Suprapubic skin (tissue), 4 donors: Measurements from ENCODE around the gene PRRT4. TPM values are rescaled to one million over a fixed set of nuclear protein-coding genes. Genes with fewer than 3 reads are reported as not detected.

Source experiments
- DNase-seq, 2 donors: peaks; one replicate each; pipeline ENCODE4 v3.0.0-alpha.2; 2019; ENCODE audit warnings: low spot score in 2 of 2
- H3K27ac ChIP-seq: fragments of 200-600 bp; sonication (generic); one replicate; pipeline ENCODE4 v1.5.1; 2019
- H3K27me3 ChIP-seq: fragments of 200-600 bp; sonication (generic); one replicate; pipeline ENCODE4 v1.5.1; 2019
- H3K36me3 ChIP-seq: fragments of 200-600 bp; sonication (generic); one replicate; pipeline ENCODE4 v1.5.1; 2019
- H3K4me1 ChIP-seq: fragments of 200-600 bp; sonication (generic); one replicate; pipeline ENCODE4 v1.5.1; 2019
- H3K4me3 ChIP-seq: fragments of 200-600 bp; sonication (generic); one replicate; pipeline ENCODE4 v1.5.1; 2019; ENCODE audit warnings: mild to moderate bottlenecking
- H3K9me3 ChIP-seq: fragments of 200-600 bp; sonication (generic); one replicate; pipeline ENCODE4 v1.5.1; 2019
- EP300 ChIP-seq: sonication (generic); formaldehyde crosslinking; IDR thresholded peaks from one replicate; pipeline ENCODE4 v1.6.1; 2017; ENCODE audit warnings: antibody characterized with exemption
- POLR2A ChIP-seq, 2 donors: fragments of 450-650 bp; IDR thresholded peaks; one replicate each; pipeline ENCODE4 v1.6.1; 2017; ENCODE audit warnings: antibody characterized with exemption in 2 of 2, mild to moderate bottlenecking in 2 of 2, moderate library complexity in 2 of 2
- POLR2AphosphoS5 ChIP-seq, 3 donors: sonication (generic); formaldehyde crosslinking; IDR thresholded peaks; one replicate each; pipeline ENCODE4 v1.6.1; 2017; ENCODE audit warnings: antibody characterized with exemption in 3 of 3
- WGBS: methylation state at CpG from one replicate; pipeline ENCODE4 v1.1.5; 2018; 5-methylcytosine and 5-hydroxymethylcytosine counted together
- total RNA-seq, 4 donors: library from RNA; depleted of rRNA; stranded (reverse); fragments of >200 nt; gene quantifications; one replicate each; pipeline ENCODE4 v1.1.0, GENCODE V29; 2016
- TF ChIP-seq, protein P1 (sequence below), 2 donors: fragments of 200-600 bp in 1 of 2; fragments of 450-650 bp in 1 of 2; sonication (generic) in 1 of 2; IDR thresholded peaks; one replicate each; pipeline ENCODE4 v1.5.1; 2016 to 2019; ENCODE audit warnings: antibody characterized with exemption in 2 of 2, mild to moderate bottlenecking in 1 of 2, moderate library complexity in 1 of 2

PRRT4 gene
- 10 to 100 TPM in 1 of 4 donors, 1 to 10 TPM in 3; 1.4 to 13.0 (median 6.4) TPM for total RNA-seq

DNA sequence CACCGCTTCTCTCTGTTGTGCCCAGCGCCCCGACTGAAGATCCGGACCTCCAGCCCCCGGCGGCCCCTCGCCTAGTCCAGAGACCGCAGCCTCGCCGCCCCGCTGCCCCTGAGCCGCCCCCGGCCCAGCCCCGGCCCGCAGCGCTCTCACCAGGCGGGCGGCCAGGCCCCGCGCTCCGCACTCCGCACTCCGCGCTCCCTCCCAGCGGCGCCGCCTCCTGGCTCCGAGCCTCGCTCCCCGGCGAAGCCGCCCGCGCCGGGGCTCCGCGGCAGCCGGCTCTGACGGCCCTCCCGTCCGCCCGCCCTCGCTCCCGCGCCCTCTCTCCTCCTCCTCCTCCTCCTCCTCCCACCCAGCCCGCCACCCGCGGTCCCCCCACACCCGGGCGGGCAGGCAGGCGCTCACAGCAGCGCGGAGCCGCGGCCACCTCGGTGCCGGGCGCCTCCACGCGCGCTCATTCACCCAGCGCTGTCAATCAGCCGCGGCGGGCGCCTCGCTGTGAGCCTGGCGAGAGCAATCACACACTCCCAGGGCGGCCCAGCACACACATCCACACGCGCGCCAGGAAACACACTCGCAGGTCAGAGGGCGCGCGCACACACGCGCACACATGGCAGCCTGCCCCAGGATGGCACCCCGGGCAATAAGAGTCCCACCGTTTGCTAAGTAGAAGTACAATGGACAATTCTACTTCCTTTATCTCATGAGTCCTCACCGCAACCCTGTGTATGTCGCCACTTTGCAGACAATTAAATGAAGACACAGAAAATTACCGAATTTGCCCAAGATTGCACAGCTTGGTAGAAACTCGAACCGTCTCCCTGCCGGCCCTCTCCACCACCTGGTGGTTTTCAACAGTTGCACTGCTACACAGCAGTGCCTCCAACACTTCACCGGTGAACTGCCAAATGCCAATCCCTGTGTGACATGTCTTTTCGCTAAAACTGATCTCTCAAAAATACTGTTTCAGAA is at the start of gene PRRT4:
Gene PRRT4 (minus strand): TSS at position 280 of the 969 bp plus-strand sequence.
- no peak within 1 kb of the TSS for H3K27ac ChIP-seq

DNA sequence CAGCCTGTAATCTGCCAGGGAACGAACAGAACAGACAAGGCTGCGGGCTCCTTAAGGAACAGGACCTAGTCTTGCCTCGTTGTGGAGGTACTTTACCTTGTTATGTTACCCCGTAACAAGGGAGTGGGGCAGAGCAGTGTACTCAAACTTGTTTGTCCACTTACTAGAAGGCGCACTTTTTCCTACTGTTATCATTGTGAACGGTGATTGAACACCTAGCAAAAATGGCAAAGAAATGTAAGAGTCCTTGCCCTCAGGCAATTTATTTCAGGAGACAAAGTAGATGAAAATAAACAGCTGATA is 48.9 kb upstream of the PRRT4 start:
- WGBS = 2% methylated on average over 6 of the region's 6 CpGs
- TF ChIP-seq, protein P1, sequence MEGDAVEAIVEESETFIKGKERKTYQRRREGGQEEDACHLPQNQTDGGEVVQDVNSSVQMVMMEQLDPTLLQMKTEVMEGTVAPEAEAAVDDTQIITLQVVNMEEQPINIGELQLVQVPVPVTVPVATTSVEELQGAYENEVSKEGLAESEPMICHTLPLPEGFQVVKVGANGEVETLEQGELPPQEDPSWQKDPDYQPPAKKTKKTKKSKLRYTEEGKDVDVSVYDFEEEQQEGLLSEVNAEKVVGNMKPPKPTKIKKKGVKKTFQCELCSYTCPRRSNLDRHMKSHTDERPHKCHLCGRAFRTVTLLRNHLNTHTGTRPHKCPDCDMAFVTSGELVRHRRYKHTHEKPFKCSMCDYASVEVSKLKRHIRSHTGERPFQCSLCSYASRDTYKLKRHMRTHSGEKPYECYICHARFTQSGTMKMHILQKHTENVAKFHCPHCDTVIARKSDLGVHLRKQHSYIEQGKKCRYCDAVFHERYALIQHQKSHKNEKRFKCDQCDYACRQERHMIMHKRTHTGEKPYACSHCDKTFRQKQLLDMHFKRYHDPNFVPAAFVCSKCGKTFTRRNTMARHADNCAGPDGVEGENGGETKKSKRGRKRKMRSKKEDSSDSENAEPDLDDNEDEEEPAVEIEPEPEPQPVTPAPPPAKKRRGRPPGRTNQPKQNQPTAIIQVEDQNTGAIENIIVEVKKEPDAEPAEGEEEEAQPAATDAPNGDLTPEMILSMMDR (IDR thresholded peaks at IDR 0.05) = no peak
- TF ChIP-seq EP300 (no peak), POLR2AphosphoS5 (IDR thresholded peaks at IDR 0.05) (no peak), POLR2A (IDR thresholded peaks at IDR 0.05) (no peak)
- Histone ChIP-seq H3K4me3 (peak overlapping the region; percentile 79), H3K9me3 (no peaks in the 10 kb centered on the region), H3K27ac (peak overlapping the region; percentile 84), H3K36me3 (no peaks in the 10 kb centered on the region), H3K27me3 (no peaks in the 10 kb centered on the region), H3K4me1 (peaks cover 47% of the 10 kb centered on the region)
- DNase-seq = no peak

More for the DNA sequence above, at the start of gene PRRT4:
- Histone ChIP-seq H3K36me3 (no peaks in the 10 kb centered on the region), H3K27me3 (peaks cover 23% of the 10 kb centered on the region), H3K9me3 (no peaks in the 10 kb centered on the region), H3K4me3 (peak within 1 kb of the TSS; percentile 66), H3K4me1 (peaks cover 18% of the 10 kb centered on the region)
- TF ChIP-seq POLR2A (IDR thresholded peaks at IDR 0.05) (no peak), POLR2AphosphoS5 (IDR thresholded peaks at IDR 0.05) (no peak), EP300 (no peak)
- TF ChIP-seq, protein P1 (IDR thresholded peaks at IDR 0.05) = no peak
- peak in 1 of 2 donors; percentile 73 for DNase-seq
- 2% methylated on average over 42 of the region's 88 CpGs for WGBS

DNA sequence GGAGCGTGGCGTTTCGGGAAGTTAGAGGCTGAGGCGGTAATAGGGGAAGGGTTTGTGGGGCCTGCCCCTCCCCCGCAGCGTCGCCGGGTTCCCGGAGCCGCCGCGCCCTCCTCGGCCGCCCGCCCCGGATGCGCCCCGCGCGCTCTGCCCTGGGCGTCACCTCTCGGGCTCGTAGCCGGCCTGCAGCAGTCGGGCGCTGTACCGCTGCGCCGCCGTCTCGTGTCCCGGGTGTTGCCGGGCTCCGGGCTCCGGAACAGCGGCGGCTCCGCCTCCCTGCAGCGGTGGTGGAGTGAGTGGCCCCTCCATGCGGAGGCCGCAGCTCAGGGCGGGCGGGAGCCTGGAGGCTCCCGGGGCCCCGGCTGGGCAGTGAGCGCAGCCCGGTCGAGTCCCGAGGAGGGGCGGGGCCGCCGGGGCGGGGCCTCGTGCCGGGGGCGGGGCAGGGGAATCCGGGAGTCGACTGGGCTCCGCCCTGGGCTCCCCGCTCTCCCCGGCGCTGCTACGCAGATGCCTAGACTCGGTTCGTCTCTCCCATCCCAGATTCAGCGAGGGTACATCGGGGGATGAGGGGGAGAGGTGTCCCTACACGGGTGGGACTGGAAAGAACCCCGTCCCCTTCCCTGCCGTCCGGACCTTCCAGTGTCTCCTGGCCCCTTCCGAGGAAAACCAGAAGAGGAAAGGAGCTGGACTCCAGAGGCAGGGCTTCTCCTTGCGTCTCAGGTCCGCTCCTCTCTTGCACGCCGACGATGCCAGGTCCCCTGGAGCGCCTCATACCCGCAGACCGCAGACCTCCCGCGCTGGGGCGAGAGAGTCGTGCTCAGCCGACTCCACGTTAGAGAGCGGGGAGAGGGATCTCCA is 48.3 kb upstream of the PRRT4 start, which contains the start of gene IMPDH1:
Gene IMPDH1 (minus strand): TSS at position 387 of the 855 bp plus-strand sequence. CDS start 81 bp downstream, at position 306.
- Histone ChIP-seq H3K27me3 (no peaks in the 10 kb centered on the region), H3K27ac (peak within 1 kb of the TSS; percentile 84), H3K4me1 (peaks cover 52% of the 10 kb centered on the region), H3K9me3 (no peaks in the 10 kb centered on the region), H3K36me3 (no peaks in the 10 kb centered on the region), H3K4me3 (peak within 1 kb of the TSS; percentile 79)
- TF ChIP-seq POLR2A (IDR thresholded peaks at IDR 0.05) (peak in 1 of 2 donors; percentile 11), EP300 (no peak), POLR2AphosphoS5 (IDR thresholded peaks at IDR 0.05) (peak in 1 of 3 donors; percentile 16)
- WGBS = 2% methylated on average over 35 of the region's 87 CpGs
- DNase-seq = peak; percentile 92 to 94

DNA sequence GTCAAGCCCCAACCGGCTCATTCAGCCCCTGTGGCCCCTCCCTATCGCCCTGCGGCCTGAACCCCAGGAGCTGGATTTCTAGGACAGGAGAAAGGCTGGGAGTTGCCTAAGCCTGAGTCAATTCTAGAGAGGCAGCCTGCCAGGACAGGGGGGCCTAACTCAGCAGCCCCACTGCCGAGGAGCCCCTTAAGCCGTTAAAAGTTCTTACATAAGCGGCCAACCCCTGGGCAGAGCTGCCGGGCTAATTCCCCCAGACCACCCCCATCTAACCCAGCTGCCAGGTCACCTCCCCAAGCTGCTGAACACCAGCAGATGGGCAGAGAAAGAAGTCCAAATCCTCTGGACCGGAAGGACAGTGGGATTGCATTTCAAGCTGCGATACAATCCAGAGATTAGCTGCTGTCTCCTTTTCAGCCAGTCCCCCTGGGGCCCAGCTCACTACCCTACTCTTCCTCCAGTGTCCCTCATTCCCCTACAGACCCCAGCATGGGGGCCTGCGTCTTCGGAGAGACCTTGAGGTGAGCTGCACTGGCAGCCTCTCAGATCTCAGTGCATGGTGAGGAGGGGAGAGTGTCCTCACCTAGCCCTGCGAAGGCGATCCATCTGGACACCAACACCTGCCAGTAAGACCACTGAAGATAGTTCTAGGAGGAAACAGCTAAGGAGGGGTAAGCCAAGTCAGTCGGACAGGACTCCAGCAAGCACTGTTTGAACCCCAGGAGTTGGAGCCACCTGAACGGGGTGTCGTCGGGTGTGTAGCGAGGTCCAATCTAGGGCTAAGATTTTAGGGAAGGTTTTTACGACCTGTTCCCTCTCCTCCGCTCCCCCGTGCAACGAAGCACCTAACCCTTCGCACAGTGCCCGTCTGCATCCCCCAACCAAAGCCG is 47.5 kb upstream of the PRRT4 start:
- H3K27ac ChIP-seq = peak overlapping the region; percentile 84
- peaks cover 61% of the 10 kb centered on the region for H3K4me1 ChIP-seq
- DNase-seq = no peak
- H3K4me3 ChIP-seq = peak overlapping the region; percentile 79
- H3K9me3 ChIP-seq = no peaks in the 10 kb centered on the region
- TF ChIP-seq EP300 = no peak
- no peak for TF ChIP-seq POLR2A (IDR thresholded peaks at IDR 0.05)
- TF ChIP-seq POLR2AphosphoS5 (IDR thresholded peaks at IDR 0.05) = no peak
- TF ChIP-seq, protein P1 (IDR thresholded peaks at IDR 0.05) = no peak
- WGBS = 24% methylated on average over 17 of the region's 25 CpGs
- no peaks in the 10 kb centered on the region for H3K36me3 ChIP-seq
- no peaks in the 10 kb centered on the region for H3K27me3 ChIP-seq
